Keratinocyte (primary cell): ENCODE data around the gene DKK3.

Experiments used
- EZH2 ChIP-seq: IDR thresholded peaks from one replicate; pipeline ENCODE4 v1.6.1; 2012; ENCODE audit warnings: inconsistent platforms, mild to moderate bottlenecking, low read length, moderate library complexity
- TF ChIP-seq, protein P1 (sequence below), 3 experiments: IDR thresholded peaks in 1 of 3; conservative IDR thresholded peaks in 1 of 3; optimal IDR thresholded peaks in 1 of 3; 2 replicates in 2 of 3; 3 replicates in 1 of 3; pipeline versions ENCODE3 to v1.5.1; 2011; ENCODE audit warnings: low read length in 3 of 3, mild to moderate bottlenecking in 3 of 3, moderate library complexity in 2 of 3, control low read depth in 1 of 3, inconsistent platforms in 1 of 3; ENCODE audit not compliant: insufficient read depth in 2 of 3; ENCODE audit errors: extremely low read depth in 1 of 3

DNA sequence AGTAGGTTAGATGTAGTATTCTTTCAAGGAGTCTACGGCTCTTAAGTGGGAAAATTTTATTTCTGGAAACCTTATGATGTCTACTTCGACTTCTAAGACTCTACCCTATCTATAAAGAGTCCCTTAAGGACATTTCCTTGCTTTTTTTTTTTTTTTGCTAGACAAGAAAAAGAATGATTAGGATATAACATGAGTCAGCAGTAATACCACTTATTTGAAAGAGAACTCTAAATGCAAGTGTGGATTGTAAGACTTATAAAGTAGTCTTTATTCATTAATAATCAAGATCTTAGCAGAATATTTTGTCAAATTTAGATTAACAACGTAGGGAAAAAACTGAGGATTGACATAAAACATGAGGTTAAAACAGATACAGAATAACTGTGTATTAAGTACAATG is 71.0 kb downstream of the DKK3 start:
- TF ChIP-seq, protein P1, sequence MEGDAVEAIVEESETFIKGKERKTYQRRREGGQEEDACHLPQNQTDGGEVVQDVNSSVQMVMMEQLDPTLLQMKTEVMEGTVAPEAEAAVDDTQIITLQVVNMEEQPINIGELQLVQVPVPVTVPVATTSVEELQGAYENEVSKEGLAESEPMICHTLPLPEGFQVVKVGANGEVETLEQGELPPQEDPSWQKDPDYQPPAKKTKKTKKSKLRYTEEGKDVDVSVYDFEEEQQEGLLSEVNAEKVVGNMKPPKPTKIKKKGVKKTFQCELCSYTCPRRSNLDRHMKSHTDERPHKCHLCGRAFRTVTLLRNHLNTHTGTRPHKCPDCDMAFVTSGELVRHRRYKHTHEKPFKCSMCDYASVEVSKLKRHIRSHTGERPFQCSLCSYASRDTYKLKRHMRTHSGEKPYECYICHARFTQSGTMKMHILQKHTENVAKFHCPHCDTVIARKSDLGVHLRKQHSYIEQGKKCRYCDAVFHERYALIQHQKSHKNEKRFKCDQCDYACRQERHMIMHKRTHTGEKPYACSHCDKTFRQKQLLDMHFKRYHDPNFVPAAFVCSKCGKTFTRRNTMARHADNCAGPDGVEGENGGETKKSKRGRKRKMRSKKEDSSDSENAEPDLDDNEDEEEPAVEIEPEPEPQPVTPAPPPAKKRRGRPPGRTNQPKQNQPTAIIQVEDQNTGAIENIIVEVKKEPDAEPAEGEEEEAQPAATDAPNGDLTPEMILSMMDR (optimal IDR thresholded peaks at IDR 0.05 in 1 of 3, IDR thresholded peaks at IDR 0.05 in 1 of 3, conservative IDR thresholded peaks at IDR 0.05 in 1 of 3; ENCODE audit: extremely low read depth in 1 of 3, insufficient read depth in 2 of 3, low read length in 3 of 3): no peak
- no peak for TF ChIP-seq EZH2
